Brain microvascular endothelial cell (primary cell): Measurements from ENCODE around the gene PCGF5.

Experiments used
- DNase-seq: peaks from one replicate; pipeline ENCODE4 v3.0.0-alpha.2; 2020
- H3K27ac ChIP-seq: fragments of 250-450 bp; sonication (Bioruptor Pico); 2 replicates; pipeline ENCODE4 v1.5.1; 2020; ENCODE audit warnings: mild to moderate bottlenecking, moderate library complexity
- H3K27me3 ChIP-seq: fragments of 250-450 bp; sonication (Bioruptor Pico); replicated peaks from 2 replicates; pipeline ENCODE4 v1.5.1; 2020; ENCODE audit warnings: mild to moderate bottlenecking
- H3K36me3 ChIP-seq: fragments of 250-450 bp; sonication (Bioruptor Pico); replicated peaks from 2 replicates; pipeline ENCODE4 v1.5.1; 2020; ENCODE audit warnings: mild to moderate bottlenecking
- H3K4me3 ChIP-seq: 2 replicates; pipeline ENCODE4 v1.5.1; 2011; ENCODE audit warnings: low read depth, mild to moderate bottlenecking, control low read depth, low read length, moderate library complexity
- in situ Hi-C: cut with HindIII; loops from 2 replicates; pipeline ENCODE4 v1.10.0; 2017; ENCODE audit warnings: low sequenced_read_pairs, low pct_ligation_motif_present
- TF ChIP-seq, protein P1 (sequence below): IDR thresholded peaks from 2 replicates; pipeline ENCODE4 v1.5.1; 2011; ENCODE audit warnings: low read depth, mild to moderate bottlenecking, moderate library complexity, low read length, control low read depth, inconsistent platforms; ENCODE audit errors: missing control alignments

PCGF5 gene

DNA sequence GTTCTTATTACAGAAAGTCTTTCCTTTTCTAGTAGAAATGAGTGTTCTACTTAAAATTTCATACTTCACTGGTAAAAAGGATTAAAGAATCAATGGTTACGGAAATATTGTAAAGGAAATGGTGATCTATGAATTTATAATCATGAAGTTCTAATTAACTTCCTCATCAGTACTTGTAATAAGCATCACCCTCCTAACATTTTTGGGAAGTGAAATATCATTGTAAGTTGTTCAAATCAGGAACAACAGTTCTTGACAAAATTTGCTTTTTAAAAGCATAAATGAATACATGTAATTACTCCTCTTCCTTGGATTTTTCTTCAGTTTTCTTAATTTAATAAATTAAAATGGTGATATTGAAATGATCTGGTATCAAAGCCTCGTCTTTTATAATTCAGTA is 5.6 kb upstream of the PCGF5 start:
- DNase-seq: no peak
- Histone ChIP-seq H3K4me3 (no peak overlapping the region), H3K27ac (no peak overlapping the region), H3K36me3 (no peaks in the 10 kb centered on the region), H3K27me3 (no peaks in the 10 kb centered on the region)
- TF ChIP-seq, protein P1, sequence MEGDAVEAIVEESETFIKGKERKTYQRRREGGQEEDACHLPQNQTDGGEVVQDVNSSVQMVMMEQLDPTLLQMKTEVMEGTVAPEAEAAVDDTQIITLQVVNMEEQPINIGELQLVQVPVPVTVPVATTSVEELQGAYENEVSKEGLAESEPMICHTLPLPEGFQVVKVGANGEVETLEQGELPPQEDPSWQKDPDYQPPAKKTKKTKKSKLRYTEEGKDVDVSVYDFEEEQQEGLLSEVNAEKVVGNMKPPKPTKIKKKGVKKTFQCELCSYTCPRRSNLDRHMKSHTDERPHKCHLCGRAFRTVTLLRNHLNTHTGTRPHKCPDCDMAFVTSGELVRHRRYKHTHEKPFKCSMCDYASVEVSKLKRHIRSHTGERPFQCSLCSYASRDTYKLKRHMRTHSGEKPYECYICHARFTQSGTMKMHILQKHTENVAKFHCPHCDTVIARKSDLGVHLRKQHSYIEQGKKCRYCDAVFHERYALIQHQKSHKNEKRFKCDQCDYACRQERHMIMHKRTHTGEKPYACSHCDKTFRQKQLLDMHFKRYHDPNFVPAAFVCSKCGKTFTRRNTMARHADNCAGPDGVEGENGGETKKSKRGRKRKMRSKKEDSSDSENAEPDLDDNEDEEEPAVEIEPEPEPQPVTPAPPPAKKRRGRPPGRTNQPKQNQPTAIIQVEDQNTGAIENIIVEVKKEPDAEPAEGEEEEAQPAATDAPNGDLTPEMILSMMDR: no peak
- in situ Hi-C loops: no loop called here

DNA sequence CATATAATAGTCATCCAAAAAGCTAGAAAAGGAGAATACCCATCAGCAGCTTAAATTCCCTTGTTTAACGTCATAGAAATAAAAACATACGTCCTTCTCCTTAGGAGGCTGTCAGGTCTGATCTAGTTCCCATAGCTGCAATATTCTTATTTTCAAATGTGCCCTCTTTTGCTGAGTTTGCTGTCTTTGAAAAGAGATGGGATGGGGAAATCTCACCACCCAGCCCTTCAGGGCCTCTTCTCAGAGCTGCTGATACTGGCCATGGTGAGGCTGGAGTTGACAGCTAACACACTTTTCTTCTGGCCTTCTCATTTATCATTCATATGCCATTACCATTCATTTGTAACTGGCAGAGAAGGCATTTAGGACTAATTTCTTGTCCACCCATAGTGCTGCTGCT is 5.1 kb upstream of the PCGF5 start:
- Histone ChIP-seq H3K27me3 (no peaks in the 10 kb centered on the region), H3K27ac (no peak overlapping the region), H3K36me3 (no peaks in the 10 kb centered on the region), H3K4me3 (no peak overlapping the region)
- DNase-seq: no peak
- TF ChIP-seq, protein P1: no peak
- in situ Hi-C loops: no loop called here

GRCh38 chr10:91219371-91220193 is 881 bp upstream of the PCGF5 start:
- H3K27ac ChIP-seq: no peak overlapping the region
- no peak for DNase-seq
- TF ChIP-seq, protein P1: no peak
- H3K4me3 ChIP-seq: peak overlapping the region; percentile 74
- H3K27me3 ChIP-seq: no peaks in the 10 kb centered on the region
- in situ Hi-C loops: no loop called here
- H3K36me3 ChIP-seq: no peaks in the 10 kb centered on the region

DNA sequence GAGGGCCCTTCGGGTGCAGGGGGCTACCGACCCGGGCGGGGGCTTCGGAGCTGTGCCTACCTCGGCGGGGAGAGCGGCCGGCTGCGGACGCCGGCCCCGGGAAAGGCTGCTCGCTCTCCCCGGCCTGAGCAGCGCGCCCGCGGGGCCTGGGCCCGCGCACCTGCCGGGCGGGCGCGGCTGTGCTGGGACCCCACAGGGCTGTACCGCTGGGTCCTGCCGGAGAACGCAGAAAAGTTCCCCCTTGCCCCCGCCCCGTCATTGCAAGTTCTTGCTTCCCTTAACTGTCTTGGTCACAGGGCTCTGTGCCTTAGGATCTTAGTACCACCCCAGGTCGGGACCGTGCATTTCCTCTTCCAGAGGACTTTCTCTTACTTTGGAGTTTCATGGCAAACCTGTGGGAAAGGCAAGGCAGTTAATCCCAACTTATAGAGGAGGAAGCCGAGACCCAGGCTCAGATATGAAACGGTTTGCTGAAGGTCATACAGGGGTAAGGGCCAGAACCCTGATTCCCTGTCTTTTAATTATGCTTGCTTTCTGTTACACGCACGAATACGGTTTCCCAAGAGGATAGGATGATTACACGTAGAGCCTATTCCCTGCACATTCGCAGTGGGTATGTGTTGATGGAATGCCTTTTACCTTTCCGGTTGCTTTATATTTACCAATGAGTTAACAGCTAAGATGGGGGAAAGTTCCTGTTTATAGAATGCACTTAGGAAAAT is 652 bp downstream of the PCGF5 start:
- Histone ChIP-seq H3K36me3 (no peaks in the 10 kb centered on the region), H3K4me3 (peak overlapping the region; percentile 74), H3K27me3 (no peaks in the 10 kb centered on the region), H3K27ac (peak overlapping the region; percentile 48)
- no peak for DNase-seq
- TF ChIP-seq, protein P1: no peak
- in situ Hi-C loops: no loop called here

DNA sequence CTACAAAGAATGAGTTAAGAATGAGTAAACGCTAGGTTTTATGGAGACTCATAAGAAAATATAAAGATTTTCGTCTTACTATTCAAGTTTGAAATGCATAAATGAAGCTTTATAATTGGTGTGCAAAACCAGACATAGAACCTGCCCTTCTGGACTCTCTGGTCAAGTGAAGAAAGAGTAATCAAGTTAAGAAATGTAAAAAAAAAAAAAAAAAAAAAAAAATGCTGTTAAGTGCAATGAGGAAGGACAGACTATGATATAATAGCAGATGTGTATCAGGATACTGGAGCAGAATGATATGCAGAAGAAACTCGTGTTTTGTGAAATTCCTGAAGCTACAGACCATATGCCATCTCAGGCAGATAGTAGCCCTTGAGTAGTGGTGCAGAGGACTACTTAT is 5.6 kb downstream of the PCGF5 start:
- no peak for DNase-seq

More for the DNA sequence above, 5.6 kb downstream of the PCGF5 start:
- TF ChIP-seq, protein P1: no peak
- no peak overlapping the region for H3K4me3 ChIP-seq
- no peak overlapping the region for H3K27ac ChIP-seq
- in situ Hi-C loops: no loop called here
- no peaks in the 10 kb centered on the region for H3K36me3 ChIP-seq
- H3K27me3 ChIP-seq: no peaks in the 10 kb centered on the region
